H1 (cell line): Measurements from ENCODE around the gene CASP4. TPM values are rescaled to one million over a fixed set of nuclear protein-coding genes. Genes with fewer than 3 reads are reported as not detected.

Experiments used
- CHD7 ChIP-seq: fragments of 300-600 bp; sonication (generic); IDR thresholded peaks from 2 replicates; pipeline ENCODE4 v1.7.1; 2012; ENCODE audit warnings: low read length, moderate library complexity, mild to moderate bottlenecking, inconsistent platforms; ENCODE audit not compliant: insufficient replicate concordance
- polyA plus RNA-seq, 7 experiments: library from polyadenylated mRNA; depleted of rRNA in 3 of 7; stranded (reverse) in 5 of 7; unstranded in 2 of 7; fragments of >200 nt in 5 of 7; fragments of 200-250 nt in 2 of 7; gene quantifications; 1 replicate in 5 of 7; 2 replicates in 1 of 7; 4 replicates in 1 of 7; pipeline versions ENCODE4 v1.2.1 to v1.2.3, GENCODE V29; 2011 to 2013; ENCODE audit warnings: missing spikeins in 2 of 7, mixed read lengths in 2 of 7
- total RNA-seq: library from RNA; stranded (reverse); fragmentation: NEBNext Ultra II Directional; extraction: Animal tissue kit (Norgen Biotek cat#: 25700); gene quantifications from 2 replicates; pipeline ENCODE4 v1.2.1, GENCODE V29; 2021

The CASP4 gene
- total and polyA plus RNA-seq, 2 of the 8 experiments (the other 6 are each of a cell fraction or from before 2014, with no cell fraction given), result 0.09 TPM; not detected in 1

- no peak for TF ChIP-seq CHD7
These were observed 31.3 kb upstream of the CASP4 start (continued) for GRCh38 chr11:104999721-105000120.
